Fibroblast of upper back skin (primary cell): ENCODE data around the gene BPIFB4.
A peak's percentile ranks its signal among the peaks of the same experiment; 100 is the strongest.
"Not testable (repeated sequence)": the region's sequence is repeated elsewhere in the genome, so short reads cannot be mapped to it uniquely, and the experiment has no call there.

Experiments
- DNase-seq: peaks from one replicate; pipeline ENCODE4 v3.0.0-alpha.2; 2013

The BPIFB4 gene

GRCh38 chr20:33091147-33091546 lies 11.7 kb downstream of the BPIFB4 start:
- DNase-seq, result no peak

GRCh38 chr20:33091693-33092092 lies 12.2 kb downstream of the BPIFB4 start:
- no peak for DNase-seq

DNA sequence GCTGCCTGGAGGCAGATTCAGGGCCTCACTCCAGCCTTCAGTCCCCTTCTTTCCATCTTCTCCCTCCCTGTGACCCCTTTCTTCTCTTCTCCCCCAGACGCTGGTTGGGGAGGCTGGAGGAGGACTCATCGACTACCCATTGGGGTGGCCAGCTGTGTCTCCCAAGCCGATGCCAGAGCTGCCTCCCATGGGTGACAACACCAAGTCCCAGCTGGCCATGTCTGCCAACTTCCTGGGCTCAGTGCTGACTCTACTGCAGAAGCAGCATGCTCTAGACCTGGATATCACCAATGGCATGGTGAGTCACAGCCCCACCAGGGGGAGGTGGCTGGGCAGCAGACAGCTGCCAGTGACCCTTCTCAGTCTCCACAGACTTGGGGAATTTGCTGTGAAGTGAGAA lies 12.9 kb downstream of the BPIFB4 start:
- DNase-seq, result no peak

DNA sequence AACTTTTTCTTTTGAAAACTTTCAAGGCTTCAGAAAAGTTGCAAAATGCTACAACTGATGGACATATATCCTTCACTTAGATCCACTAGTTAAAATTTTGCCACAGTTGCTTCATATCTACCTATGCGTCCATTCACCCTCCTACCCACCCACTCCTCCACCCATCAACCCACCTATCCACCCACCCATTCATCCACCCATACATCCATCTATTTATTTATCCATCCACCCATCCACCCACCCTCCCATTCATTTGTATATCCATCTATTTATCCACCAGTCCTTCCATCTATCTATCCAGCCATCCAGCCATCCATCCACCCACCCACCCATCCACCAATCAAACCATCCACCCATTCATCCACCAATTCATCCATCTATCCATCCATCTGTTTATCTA lies 13.6 kb downstream of the BPIFB4 start:
- DNase-seq, result no peak

- no peak for DNase-seq
These were observed 14.1 kb downstream of the BPIFB4 start for GRCh38 chr20:33093582-33093981.

- DNase-seq, result no peak
These were observed 15.8 kb downstream of the BPIFB4 start for GRCh38 chr20:33095249-33095648.

GRCh38 chr20:33095902-33096584 lies 16.6 kb downstream of the BPIFB4 start:
- peak; percentile 41 for DNase-seq

DNA sequence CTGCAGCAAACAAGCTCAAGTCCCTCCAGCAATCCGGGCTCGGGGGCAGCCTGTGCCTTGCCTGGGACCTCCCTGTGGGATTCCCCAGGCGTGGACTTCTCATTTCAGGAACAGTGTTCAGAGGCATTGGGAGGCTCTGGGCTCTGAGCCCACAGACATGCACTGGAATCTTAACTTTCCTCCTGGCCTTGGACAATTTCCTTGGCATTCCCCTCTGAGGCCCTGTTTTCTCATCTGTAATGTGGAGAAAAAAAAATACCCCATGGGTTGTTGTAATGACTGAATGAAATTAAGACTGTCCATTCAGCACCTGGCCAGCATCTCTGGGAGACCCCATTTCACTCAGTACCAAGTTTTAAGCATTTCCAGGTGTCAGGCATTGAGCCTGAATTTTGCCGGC lies 17.6 kb downstream of the BPIFB4 start:
- DNase-seq, result no peak

GRCh38 chr20:33099843-33100538 lies 20.5 kb downstream of the BPIFB4 start:
- no peak for DNase-seq

DNA sequence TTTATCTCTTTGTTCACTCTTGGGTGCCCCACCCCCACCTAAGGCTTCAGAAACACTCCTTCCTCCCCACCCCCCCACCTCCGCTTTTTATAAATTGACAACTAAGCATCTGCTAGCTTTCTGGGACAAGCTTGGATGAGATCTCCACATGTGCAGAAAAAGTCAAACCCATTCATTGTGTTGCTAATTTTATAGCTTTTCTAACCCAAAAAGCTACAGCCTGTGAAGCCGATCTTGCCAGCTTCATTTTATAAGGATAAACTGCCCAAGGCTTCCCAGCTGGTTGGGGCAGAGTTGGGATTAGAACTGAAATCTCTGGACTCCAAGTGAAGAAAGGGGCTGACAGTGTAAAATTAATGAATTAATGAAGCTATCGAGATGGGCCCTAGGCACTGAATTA lies 24.1 kb downstream of the BPIFB4 start:
- no peak for DNase-seq

DNA sequence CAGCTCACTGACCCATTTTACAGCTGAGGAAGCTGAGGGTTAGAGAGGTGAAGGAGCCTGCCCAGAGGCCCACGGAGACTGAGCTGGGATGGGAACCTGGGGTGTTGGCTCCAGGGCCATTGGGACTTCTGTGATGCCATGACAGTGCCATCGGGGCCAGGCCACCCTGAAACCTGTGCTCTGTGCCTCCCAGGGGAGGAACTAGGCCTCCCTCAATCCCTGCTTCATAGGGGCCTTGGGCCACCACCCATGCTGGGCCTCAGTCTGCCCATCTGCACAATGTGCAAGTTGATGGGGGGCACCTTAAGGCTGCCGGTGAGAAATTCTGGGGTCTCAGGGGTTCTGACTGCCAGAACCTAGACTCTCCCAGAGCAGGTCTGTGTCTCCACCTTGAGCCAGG lies 24.9 kb downstream of the BPIFB4 start:
- DNase-seq, result no peak

DNA sequence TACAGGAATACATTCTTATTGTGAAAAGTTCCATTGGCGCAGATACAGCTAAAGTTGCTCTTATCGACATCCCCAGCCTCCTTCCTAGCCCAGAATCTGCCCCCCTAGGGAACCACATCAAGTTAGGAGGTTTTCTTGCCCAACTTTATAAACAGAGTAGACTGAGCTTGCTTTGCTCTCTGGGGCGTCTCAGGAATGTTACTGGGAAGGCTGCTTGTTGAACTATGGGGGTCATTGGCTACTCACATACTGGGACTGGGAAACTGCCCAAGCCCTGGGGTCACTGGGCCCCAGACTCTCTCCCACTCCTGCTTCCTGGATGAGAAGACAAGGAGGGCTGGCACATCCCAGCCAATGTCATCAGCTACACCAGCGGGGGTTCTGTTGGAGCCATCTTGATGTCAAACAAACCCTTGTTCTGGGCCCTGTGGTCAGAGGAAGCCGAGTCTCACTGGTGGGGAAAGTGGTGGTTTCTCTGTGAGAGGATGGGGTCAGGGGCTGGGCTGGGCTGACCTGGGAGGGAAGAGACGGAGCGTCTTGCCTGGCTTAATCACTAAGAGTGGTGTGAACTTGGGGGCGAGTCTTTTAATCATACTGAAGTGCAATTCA lies 26.0 kb downstream of the BPIFB4 start:
- no peak for DNase-seq

DNA sequence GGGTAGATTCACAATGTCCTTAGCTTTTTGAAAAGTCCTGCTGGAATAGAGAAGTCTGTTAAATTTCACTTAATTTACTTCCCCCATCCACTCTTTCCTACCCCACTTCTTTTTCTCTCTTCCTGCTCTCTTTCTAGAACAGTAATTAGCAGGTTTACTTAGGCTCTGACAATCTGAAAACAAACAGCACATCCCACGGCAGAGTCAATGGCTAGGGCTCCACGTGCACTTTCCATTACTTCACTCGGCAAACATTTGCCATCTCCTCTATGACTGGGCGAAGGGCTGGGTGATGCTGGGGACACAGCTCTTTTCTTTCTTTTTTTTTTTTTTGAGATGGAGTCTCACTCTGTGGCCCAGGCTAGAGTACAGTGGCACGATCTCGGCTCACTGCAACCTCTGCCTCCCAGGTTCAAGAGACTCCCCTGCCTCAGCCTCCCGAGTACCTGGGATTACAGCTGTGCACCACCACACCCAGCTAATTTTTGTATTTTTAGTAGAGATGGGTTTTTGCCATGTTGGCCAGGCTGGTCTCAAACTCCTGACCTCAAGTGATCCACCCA lies 26.7 kb downstream of the BPIFB4 start:
- not testable (repeated sequence) for DNase-seq

DNA sequence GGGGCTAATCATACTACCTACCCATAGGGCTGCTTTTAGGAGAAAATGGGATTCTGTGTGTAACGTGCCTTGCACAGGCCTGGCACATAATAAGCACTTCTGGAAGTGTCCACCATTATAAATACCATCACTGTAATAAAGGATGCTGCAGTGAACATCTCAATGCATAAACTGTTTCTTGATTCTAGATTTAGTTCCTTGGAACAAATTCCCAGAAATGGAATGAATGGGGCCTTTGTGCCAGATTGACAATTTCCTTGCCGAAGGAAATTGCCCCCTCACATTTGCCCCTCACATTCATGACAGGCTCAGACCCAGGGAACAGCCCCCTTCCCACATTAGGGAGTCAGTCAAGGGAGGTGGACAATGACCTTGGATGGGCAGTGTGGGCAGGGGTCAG lies 29.2 kb downstream of the BPIFB4 start:
- DNase-seq, result no peak

DNA sequence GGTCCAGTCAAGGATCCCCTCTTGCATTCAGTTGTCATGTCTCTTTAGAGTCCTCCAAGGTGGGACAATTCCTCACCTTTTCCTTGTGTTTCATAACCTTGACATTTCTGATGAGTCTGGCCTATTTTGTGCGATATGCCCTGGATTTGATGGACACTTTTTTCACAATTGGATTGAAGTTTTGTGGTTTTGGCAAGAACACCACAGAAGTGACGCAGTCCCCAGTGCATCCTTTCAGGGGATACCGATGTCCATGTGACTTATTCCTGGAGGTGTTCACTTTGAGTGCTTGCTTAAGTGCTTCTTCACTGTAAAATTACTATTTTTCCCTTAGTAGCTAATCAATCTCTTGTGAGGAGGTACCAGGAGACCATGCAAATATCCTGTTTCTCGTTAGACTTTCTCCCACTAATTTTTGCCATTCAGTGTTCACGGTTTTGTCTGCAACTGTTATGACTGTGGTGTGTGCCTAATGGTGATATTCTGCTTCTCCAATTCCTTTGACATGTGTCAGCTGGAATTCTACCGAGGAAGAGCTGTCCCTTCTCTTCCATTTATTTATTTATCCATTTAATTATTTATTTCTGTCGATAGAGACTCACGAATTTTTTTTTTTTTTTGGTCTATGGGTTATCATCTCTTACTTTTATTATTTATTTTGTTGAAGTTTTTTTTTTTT lies 30.8 kb downstream of the BPIFB4 start:
- no peak for DNase-seq

GRCh38 chr20:33111306-33111705 lies 31.9 kb downstream of the BPIFB4 start:
- DNase-seq, result no peak

DNA sequence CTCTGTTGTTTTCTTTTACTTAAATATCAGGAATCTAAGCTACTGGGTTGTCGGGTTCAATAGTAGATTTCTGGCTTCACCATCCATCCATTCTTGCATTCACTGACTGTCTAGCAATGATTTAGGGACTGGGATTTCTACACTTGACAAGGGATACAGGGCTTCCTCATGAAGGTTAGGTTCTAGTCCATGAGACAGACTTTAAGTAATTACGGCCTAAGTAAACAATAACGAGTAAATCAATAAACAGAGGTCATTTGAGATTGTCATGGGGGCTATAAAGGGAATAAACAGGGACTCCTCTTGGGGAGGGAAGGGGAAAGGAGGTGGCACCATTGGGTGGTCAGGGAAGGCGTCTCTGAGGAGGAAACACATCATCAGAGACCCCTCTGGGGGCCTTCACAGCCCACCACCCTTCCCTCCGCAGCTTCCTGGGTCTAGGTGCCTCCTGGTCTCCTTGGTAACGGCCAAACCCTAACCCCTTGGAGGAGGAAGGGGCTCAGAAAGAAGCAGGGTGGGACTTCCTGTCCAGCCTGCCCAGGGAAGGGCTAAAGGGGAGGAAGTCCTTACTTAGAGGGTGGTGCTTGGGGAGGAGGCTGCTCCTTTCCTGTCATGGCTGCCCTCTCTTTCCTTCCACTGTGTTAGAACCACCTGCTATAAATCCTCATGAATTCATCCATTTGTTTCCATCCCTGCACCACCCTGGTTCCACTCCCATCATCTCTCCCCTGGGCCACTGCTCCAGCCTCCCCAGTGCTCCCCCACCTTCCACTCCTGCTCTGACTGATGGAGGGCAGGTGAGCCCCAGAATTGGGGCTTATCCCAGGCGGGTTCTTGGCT lies 33.3 kb downstream of the BPIFB4 start:
- no peak for DNase-seq

DNA sequence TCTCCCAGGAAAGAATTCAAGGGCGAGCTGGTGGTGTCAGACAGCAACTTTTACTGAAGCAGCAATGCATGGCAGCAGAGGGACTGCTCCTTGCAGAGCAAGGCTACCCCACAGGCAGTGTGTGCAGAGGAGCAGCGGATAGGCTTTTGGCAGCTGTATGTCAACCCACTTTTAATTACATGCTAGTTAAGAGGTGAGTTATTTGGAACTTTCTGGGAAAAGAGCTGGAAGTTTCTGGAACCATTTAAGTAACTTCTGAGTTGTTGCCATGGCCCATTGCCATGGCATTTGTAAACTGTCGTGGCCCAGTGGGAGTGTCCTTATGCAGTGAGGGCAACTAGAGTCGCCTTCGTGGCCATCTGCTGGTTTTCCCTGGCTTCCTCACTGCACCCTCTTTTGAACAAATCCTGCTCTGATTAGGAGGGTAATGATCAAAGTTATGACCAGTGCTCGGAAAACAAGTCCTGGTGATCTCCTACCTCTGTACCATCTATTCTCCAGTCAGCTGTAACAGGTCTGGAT lies 34.0 kb downstream of the BPIFB4 start:
- DNase-seq, result no peak

DNA sequence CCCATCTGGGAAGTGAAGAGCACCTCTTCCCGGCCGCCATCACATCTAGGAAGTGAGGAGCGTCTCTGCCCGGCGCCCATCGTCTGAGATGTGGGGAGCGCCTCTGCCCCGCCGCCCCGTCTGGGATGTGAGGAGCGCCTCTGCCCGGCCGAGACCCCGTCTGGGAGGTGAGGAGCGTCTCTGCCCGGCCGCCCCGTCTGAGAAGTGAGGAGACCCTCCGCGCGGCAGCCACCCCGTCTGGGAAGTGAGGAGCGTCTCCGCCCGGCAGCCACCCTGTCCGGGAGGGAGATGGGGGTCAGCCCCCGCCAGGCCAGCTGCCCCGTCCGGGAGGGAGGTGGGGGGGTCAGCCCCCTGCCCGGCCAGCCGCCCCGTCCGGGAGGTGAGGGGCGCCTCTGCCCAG lies 36.1 kb downstream of the BPIFB4 start:
- not testable (repeated sequence) for DNase-seq

DNA sequence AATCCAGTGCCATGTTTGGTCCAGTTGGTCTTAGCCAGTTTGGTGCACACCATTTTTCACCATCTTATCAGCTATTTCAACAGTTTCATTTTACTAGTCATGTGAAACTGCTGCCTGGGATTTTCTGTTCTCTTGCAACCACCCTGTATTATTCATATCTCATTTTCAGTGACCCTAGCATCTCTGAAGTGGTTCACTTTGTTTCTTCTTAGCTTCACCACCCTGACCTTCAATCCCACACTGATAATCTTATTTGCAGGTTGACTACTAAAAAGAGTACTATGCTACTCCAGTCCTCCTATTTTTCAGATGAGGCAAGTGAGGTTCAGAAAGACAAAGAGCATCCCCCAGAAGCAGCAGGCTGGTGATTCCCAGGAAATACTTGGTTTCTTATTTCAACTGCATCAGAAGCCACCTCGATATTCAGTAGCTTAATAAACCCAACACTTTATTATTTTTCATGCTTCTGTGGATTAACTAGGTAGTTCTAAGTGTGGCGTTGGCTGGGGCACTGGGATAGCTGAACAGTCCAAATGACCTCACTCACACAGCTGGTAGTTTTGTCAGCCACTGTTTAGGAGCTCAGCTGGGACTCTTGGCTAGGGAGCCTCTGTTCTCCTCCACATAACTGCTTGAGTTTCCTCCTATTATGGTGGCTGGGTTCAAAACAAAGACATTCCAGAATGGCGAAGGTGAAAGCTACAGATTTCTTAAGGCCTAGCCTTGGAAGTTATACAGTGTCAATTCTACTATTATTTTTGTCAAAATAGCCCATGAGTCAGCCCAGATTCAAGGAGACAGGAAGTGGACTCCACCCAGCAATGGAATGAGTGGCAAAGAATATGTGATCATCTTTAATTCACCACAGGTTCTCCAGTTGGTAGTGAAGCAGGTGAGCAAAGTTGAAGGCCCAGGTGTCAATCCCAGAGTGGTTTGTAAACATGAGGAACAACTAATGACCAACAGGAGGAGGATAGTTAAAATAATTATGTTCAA lies 40.6 kb downstream of the BPIFB4 start:
- no peak for DNase-seq

- DNase-seq, result no peak
These were observed 41.5 kb downstream of the BPIFB4 start for GRCh38 chr20:33120934-33121333.
